Measurements from ENCODE around the gene DYNC1LI1. TPM values are rescaled to one million over a fixed set of nuclear protein-coding genes. Genes with fewer than 3 reads are reported as not detected.

DYNC1LI1 gene
- total and polyA plus RNA-seq, 2 experiments from 2014 or later, result 45.1 to 48.0 TPM

DNA sequence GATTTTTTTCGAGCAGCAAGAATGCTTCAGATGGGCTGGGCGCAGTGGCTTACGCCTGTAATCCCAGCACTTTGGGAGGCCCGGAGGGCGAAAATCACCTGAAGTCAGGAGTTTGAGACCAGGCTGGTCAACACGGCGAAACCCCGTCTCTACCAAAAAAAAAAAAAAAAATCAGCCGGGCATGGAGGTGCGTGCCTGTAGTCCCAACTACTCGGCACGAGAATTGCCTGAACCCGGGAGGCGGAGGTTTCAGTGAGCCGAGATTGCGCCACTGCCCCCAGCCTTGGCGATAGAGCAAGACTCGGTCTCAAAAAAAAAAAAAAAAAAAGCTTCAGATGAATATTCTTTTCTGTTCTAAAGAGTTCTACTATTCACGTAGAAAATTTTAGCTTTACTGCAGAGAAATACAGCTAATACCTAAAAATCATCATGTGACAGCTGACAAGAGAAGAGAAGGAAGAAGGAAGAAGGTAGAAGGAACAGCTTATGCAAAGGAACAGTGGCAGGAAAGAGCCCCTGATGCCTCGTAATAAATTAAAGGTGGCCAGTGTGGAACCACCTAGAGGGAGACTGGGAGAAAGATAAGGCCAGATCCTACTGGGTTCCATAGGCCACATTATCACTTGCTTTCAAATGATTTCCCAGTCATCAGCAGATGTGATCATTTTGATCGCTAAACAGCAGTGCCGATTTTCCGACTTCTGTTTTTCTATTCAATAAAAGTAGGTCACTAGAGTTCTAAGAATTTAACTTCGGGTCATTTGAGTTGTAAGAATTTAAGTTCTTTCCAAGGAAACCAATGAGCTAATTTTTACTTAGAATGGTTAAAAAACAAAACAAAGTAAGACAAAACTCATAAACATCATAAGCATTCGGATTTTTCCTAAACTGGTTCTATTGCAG is 69.5 kb downstream of the DYNC1LI1 start:
- Mint-ChIP-seq H3K9me3 (no peaks in the 10 kb centered on the region), H3K36me3 (ENCODE audit: low read depth) (peaks cover 6% of the 10 kb centered on the region; the same call in 2 of the 3 replicates), H3K4me1 (peaks cover 24% of the 10 kb centered on the region), H3K4me3 (peak overlapping the region; percentile 92), H3K27ac (no peak overlapping the region), H3K27me3 (ENCODE audit: insufficient read depth, low read depth, poor library complexity) (no peaks in the 10 kb centered on the region)
- Histone ChIP-seq H3F3A (replicated peaks; ENCODE audit: low read depth) (peaks cover 4% of the 10 kb centered on the region; the same call in 1 of the 2 replicates), H3K36me3 (ENCODE audit: insufficient read depth) (no peaks in the 10 kb centered on the region), H3K79me2 (replicated peaks; ENCODE audit: insufficient read depth) (peaks cover 54% of the 10 kb centered on the region), H4K20me1 (replicated peaks; ENCODE audit: insufficient read depth) (0 out of 2 replicates have a peak, but pooled peaks cover 5% of the 10 kb centered on the region), H2AFZ (no peak overlapping the region), H3K27ac (ENCODE audit: low read depth) (no peak overlapping the region), H3K9me2 (ENCODE audit: insufficient read depth) (no peaks in the 10 kb centered on the region), H3K4me3 (peak overlapping the region; percentile 89), H3K4me2 (peak overlapping the region; percentile 94), H3K4me1 (ENCODE audit: insufficient read depth) (peaks cover 23% of the 10 kb centered on the region), H3K27me3 (ENCODE audit: insufficient read depth) (no peaks in the 10 kb centered on the region)
- peak; percentile 28 for DNase-seq (ENCODE audit: low spot score)
- 0 out of 3 replicates have a peak, but pooled peaks have one; percentile 6 for ATAC-seq
- TF ChIP-seq ZNF331 (CRISPR knock-in tag; IDR thresholded peaks at IDR 0.05; ENCODE audit: low read depth), result no peak
- no peak for TF ChIP-seq ETS1 (IDR thresholded peaks at IDR 0.05)
- no peak for TF ChIP-seq JUNB (IDR thresholded peaks at IDR 0.05; ENCODE audit: unreplicated experiment)
- no peak for TF ChIP-seq POLR2AphosphoS5 (IDR thresholded peaks at IDR 0.05; ENCODE audit: low read depth)
- TF ChIP-seq CREB1 (CRISPR knock-in tag; IDR thresholded peaks at IDR 0.05; ENCODE audit: low read depth), result no peak
- no peak for TF ChIP-seq ZNF114 (CRISPR knock-in tag; IDR thresholded peaks at IDR 0.05)
- TF ChIP-seq, protein P1, sequence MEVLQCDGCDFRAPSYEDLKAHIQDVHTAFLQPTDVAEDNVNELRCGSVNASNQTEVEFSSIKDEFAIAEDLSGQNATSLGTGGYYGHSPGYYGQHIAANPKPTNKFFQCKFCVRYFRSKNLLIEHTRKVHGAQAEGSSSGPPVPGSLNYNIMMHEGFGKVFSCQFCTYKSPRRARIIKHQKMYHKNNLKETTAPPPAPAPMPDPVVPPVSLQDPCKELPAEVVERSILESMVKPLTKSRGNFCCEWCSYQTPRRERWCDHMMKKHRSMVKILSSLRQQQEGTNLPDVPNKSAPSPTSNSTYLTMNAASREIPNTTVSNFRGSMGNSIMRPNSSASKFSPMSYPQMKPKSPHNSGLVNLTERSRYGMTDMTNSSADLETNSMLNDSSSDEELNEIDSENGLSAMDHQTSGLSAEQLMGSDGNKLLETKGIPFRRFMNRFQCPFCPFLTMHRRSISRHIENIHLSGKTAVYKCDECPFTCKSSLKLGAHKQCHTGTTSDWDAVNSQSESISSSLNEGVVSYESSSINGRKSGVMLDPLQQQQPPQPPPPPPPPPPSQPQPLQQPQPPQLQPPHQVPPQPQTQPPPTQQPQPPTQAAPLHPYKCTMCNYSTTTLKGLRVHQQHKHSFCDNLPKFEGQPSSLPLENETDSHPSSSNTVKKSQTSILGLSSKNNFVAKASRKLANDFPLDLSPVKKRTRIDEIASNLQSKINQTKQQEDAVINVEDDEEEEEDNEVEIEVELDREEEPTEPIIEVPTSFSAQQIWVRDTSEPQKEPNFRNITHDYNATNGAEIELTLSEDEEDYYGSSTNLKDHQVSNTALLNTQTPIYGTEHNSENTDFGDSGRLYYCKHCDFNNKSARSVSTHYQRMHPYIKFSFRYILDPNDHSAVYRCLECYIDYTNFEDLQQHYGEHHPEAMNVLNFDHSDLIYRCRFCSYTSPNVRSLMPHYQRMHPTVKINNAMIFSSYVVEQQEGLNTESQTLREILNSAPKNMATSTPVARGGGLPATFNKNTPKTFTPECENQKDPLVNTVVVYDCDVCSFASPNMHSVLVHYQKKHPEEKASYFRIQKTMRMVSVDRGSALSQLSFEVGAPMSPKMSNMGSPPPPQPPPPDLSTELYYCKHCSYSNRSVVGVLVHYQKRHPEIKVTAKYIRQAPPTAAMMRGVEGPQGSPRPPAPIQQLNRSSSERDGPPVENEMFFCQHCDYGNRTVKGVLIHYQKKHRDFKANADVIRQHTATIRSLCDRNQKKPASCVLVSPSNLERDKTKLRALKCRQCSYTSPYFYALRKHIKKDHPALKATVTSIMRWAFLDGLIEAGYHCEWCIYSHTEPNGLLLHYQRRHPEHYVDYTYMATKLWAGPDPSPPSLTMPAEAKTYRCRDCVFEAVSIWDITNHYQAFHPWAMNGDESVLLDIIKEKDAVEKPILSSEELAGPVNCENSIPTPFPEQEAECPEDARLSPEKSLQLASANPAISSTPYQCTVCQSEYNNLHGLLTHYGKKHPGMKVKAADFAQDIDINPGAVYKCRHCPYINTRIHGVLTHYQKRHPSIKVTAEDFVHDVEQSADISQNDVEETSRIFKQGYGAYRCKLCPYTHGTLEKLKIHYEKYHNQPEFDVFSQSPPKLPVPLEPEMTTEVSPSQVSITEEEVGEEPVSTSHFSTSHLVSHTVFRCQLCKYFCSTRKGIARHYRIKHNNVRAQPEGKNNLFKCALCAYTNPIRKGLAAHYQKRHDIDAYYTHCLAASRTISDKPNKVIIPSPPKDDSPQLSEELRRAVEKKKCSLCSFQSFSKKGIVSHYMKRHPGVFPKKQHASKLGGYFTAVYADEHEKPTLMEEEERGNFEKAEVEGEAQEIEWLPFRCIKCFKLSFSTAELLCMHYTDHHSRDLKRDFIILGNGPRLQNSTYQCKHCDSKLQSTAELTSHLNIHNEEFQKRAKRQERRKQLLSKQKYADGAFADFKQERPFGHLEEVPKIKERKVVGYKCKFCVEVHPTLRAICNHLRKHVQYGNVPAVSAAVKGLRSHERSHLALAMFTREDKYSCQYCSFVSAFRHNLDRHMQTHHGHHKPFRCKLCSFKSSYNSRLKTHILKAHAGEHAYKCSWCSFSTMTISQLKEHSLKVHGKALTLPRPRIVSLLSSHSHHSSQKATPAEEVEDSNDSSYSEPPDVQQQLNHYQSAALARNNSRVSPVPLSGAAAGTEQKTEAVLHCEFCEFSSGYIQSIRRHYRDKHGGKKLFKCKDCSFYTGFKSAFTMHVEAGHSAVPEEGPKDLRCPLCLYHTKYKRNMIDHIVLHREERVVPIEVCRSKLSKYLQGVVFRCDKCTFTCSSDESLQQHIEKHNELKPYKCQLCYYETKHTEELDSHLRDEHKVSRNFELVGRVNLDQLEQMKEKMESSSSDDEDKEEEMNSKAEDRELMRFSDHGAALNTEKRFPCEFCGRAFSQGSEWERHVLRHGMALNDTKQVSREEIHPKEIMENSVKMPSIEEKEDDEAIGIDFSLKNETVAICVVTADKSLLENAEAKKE (CRISPR knock-in tag; IDR thresholded peaks at IDR 0.05), result no peak
- TF ChIP-seq EZH2 (IDR thresholded peaks at IDR 0.05; ENCODE audit: low read depth, unreplicated experiment), result no peak
- TF ChIP-seq CTCF (conservative IDR thresholded peaks at IDR 0.05; ENCODE audit: low read depth in 2 of 2), result no peak
- TF ChIP-seq EZH2phosphoT487 (IDR thresholded peaks at IDR 0.05; ENCODE audit: unreplicated experiment), result no peak
- no peak for TF ChIP-seq NANOG (IDR thresholded peaks at IDR 0.05; ENCODE audit: borderline replicate concordance)
- TF ChIP-seq, protein P2, sequence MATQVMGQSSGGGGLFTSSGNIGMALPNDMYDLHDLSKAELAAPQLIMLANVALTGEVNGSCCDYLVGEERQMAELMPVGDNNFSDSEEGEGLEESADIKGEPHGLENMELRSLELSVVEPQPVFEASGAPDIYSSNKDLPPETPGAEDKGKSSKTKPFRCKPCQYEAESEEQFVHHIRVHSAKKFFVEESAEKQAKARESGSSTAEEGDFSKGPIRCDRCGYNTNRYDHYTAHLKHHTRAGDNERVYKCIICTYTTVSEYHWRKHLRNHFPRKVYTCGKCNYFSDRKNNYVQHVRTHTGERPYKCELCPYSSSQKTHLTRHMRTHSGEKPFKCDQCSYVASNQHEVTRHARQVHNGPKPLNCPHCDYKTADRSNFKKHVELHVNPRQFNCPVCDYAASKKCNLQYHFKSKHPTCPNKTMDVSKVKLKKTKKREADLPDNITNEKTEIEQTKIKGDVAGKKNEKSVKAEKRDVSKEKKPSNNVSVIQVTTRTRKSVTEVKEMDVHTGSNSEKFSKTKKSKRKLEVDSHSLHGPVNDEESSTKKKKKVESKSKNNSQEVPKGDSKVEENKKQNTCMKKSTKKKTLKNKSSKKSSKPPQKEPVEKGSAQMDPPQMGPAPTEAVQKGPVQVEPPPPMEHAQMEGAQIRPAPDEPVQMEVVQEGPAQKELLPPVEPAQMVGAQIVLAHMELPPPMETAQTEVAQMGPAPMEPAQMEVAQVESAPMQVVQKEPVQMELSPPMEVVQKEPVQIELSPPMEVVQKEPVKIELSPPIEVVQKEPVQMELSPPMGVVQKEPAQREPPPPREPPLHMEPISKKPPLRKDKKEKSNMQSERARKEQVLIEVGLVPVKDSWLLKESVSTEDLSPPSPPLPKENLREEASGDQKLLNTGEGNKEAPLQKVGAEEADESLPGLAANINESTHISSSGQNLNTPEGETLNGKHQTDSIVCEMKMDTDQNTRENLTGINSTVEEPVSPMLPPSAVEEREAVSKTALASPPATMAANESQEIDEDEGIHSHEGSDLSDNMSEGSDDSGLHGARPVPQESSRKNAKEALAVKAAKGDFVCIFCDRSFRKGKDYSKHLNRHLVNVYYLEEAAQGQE (IDR thresholded peaks at IDR 0.05; ENCODE audit: unreplicated experiment), result no peak
- no peak for TF ChIP-seq STAT1 (IDR thresholded peaks at IDR 0.05; ENCODE audit: unreplicated experiment)

Measured in GM23338 (cell line).